Nephron (organoid): ENCODE data around the gene HSPA1A.

Experiments
- H3K27ac Mint-ChIP-seq, 3 experiments: 2 replicates each; pipeline ENCODE4 v1.8.0; 2020; ENCODE audit warnings: mixed read lengths in 3 of 3, mild to moderate bottlenecking in 2 of 3, moderate library complexity in 1 of 3
- H3K27me3 Mint-ChIP-seq: 2 replicates; pipeline ENCODE4 v1.8.0; 2021; ENCODE audit warnings: low read depth, mild to moderate bottlenecking, moderate library complexity, mixed read lengths
- H3K36me3 Mint-ChIP-seq: 2 replicates; pipeline ENCODE4 v1.8.0; 2020; ENCODE audit warnings: low read depth, mixed read lengths
- H3K4me1 Mint-ChIP-seq: 2 replicates; pipeline ENCODE4 v1.8.0; 2020; ENCODE audit warnings: mixed read lengths
- H3K4me3 Mint-ChIP-seq, 3 experiments: 2 replicates each; pipeline ENCODE4 v1.8.0; 2020; ENCODE audit warnings: mild to moderate bottlenecking in 3 of 3, mixed read lengths in 3 of 3, moderate library complexity in 2 of 3
- H3K9me3 Mint-ChIP-seq: 2 replicates; pipeline ENCODE4 v1.8.0; 2020; ENCODE audit warnings: mixed read lengths
- TF ChIP-seq, protein P1 (sequence below), 3 experiments: fragments of 200-600 bp; sonication (generic); IDR thresholded peaks; one replicate each; pipeline ENCODE4 v1.5.0; 2021; ENCODE audit warnings: antibody characterized with exemption in 3 of 3; ENCODE audit not compliant: unreplicated experiment in 3 of 3

The HSPA1A gene

GRCh38 chr6:31776485-31776988 lies 38.8 kb upstream of the HSPA1A start:
- TF ChIP-seq, protein P1, sequence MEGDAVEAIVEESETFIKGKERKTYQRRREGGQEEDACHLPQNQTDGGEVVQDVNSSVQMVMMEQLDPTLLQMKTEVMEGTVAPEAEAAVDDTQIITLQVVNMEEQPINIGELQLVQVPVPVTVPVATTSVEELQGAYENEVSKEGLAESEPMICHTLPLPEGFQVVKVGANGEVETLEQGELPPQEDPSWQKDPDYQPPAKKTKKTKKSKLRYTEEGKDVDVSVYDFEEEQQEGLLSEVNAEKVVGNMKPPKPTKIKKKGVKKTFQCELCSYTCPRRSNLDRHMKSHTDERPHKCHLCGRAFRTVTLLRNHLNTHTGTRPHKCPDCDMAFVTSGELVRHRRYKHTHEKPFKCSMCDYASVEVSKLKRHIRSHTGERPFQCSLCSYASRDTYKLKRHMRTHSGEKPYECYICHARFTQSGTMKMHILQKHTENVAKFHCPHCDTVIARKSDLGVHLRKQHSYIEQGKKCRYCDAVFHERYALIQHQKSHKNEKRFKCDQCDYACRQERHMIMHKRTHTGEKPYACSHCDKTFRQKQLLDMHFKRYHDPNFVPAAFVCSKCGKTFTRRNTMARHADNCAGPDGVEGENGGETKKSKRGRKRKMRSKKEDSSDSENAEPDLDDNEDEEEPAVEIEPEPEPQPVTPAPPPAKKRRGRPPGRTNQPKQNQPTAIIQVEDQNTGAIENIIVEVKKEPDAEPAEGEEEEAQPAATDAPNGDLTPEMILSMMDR (IDR thresholded peaks at IDR 0.05; ENCODE audit: unreplicated experiment in 3 of 3): no peak
- Mint-ChIP-seq H3K27ac (peak overlapping the region; percentile 42 to 93 (median 76)), H3K36me3 (peaks cover 9% of the 10 kb centered on the region), H3K4me3 (peak overlapping the region in 2 of 3 experiments; percentile 30 to 54), H3K27me3 (no peaks in the 10 kb centered on the region), H3K9me3 (no peaks in the 10 kb centered on the region), H3K4me1 (no peaks in the 10 kb centered on the region)

GRCh38 chr6:31776989-31777666 lies 38.2 kb upstream of the HSPA1A start, which contains the start of gene VWA7:
Gene VWA7, minus strand, starts transcription at chr6:31777328. Its CDS starts 549 bp downstream, at chr6:31776779.
- Mint-ChIP-seq H3K9me3 (no peaks in the 10 kb centered on the region), H3K27me3 (no peaks in the 10 kb centered on the region), H3K27ac (peak within 1 kb of the TSS; percentile 42 to 93 (median 76)), H3K4me1 (no peaks in the 10 kb centered on the region), H3K4me3 (peak within 1 kb of the TSS in 2 of 3 experiments; percentile 30 to 54), H3K36me3 (peaks cover 9% of the 10 kb centered on the region)
- TF ChIP-seq, protein P1 (IDR thresholded peaks at IDR 0.05; ENCODE audit: unreplicated experiment in 3 of 3): no peak

DNA sequence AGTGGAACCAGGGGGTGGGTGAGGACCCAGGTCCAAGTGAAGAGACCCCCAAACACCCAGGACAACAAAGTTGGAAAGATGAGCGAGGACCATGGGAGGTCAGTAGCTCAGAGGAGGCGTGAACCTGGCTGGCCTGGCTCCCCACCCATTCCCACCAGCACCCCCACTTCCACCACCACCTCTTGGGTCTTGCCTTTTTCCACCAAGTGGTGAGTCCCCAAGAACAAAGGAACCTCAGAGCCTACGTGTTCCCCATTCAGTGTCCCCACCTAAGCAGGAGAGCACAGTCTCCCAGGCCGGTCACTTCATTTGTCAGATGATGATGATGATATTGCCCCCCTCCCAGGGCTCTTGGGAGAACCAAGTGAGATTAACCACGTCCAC lies 37.7 kb upstream of the HSPA1A start:
- Mint-ChIP-seq H3K4me1 (no peaks in the 10 kb centered on the region), H3K27me3 (no peaks in the 10 kb centered on the region), H3K36me3 (peaks cover 11% of the 10 kb centered on the region), H3K27ac (peak overlapping the region; percentile 42 to 93 (median 76)), H3K4me3 (no peak overlapping the region), H3K9me3 (no peaks in the 10 kb centered on the region)
- TF ChIP-seq, protein P1 (IDR thresholded peaks at IDR 0.05; ENCODE audit: unreplicated experiment in 3 of 3): no peak

GRCh38 chr6:31778193-31778592 lies 37.1 kb upstream of the HSPA1A start:
- H3K27ac Mint-ChIP-seq: peak overlapping the region in 2 of 3 experiments; percentile 76 to 93
- TF ChIP-seq, protein P1 (IDR thresholded peaks at IDR 0.05; ENCODE audit: unreplicated experiment in 3 of 3): no peak
- no peaks in the 10 kb centered on the region for H3K4me1 Mint-ChIP-seq
- H3K36me3 Mint-ChIP-seq: peaks cover 16% of the 10 kb centered on the region
- H3K27me3 Mint-ChIP-seq: no peaks in the 10 kb centered on the region
- no peak overlapping the region for H3K4me3 Mint-ChIP-seq
- no peaks in the 10 kb centered on the region for H3K9me3 Mint-ChIP-seq

DNA sequence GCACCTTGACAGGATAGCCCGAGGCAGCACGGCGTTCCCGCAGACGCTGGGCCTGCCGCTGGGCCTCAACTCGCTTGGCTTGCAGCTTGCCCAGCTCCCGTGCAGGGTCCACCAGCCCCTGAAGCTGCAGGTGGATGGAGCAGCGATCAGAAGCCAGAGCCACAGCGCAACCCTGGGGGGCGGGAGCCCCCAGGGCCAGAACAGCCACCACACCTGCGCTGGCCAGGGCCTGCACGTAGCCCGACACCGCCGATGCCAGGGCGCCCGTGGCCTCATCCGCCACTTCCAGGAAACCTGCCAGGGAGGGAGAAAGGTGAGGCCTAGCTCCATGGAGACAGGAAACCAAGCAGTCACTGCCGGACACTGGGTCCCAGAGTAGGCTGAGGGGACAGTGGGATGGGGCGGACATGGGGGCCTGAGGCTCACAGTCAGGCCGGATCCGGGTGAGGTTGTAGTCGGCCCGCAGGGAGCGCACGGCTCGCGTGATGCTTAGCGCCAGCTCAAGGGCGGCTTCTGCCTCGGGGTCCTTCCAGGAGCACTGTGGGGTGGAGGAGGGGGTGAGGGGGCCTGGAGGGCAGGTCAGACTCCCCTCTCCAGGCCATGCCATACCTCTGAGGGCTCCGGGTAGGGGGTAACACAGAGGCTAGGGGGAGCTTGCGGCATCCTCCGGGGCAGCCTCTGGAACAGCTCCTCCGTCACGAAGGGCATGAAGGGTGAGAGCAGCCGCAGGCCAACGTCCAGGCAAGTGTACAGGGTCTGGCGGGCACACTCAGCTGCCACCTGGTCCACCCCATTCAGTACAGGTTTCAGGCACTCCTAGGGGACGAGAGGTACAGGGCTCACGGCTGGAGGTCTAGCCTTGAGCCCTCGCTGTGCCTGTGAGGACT lies 36.1 kb upstream of the HSPA1A start:
- TF ChIP-seq, protein P1 (IDR thresholded peaks at IDR 0.05; ENCODE audit: unreplicated experiment in 3 of 3): no peak
- peaks cover 19% of the 10 kb centered on the region for H3K36me3 Mint-ChIP-seq

More for the DNA sequence above, 36.1 kb upstream of the HSPA1A start:
- no peaks in the 10 kb centered on the region for H3K27me3 Mint-ChIP-seq
- H3K4me3 Mint-ChIP-seq: no peak overlapping the region
- no peaks in the 10 kb centered on the region for H3K4me1 Mint-ChIP-seq
- H3K9me3 Mint-ChIP-seq: no peaks in the 10 kb centered on the region
- no peak overlapping the region for H3K27ac Mint-ChIP-seq
